SK-N-SH treated with all-trans-retinoic acid at 6 μM for 48 hours (cell line): Measurements from ENCODE around the gene DIABLO.
"Not testable (repeated sequence)": the region's sequence is repeated elsewhere in the genome, so short reads cannot be mapped to it uniquely, and the experiment has no call there.

Source experiments
- ATAC-seq: fragments of 200-7000 bp; cut with Tn5 transposase; 3 replicates; pipeline ENCODE4 v1.9.1; 2020; ENCODE audit warnings: mild to moderate bottlenecking, moderate library complexity
- BACH2 ChIP-seq: fragments of 250-450 bp; sonication (Bioruptor Pico); IDR thresholded peaks from 2 replicates; pipeline ENCODE4 v1.9.0; 2021; ENCODE audit warnings: mild to moderate bottlenecking, borderline replicate concordance
- CREB5 ChIP-seq: fragments of 250-450 bp; sonication (Bioruptor Pico); IDR thresholded peaks from 2 replicates; pipeline ENCODE4 v1.5.1; 2020; ENCODE audit warnings: low read depth, mild to moderate bottlenecking, moderate library complexity
- CSDC2 ChIP-seq: fragments of 250-450 bp; sonication (Bioruptor Pico); IDR thresholded peaks from 2 replicates; pipeline ENCODE4 v1.5.0; 2020; ENCODE audit warnings: mild to moderate bottlenecking, moderate library complexity
- ESRRG ChIP-seq: fragments of 250-450 bp; sonication (Bioruptor Pico); IDR thresholded peaks from 2 replicates; pipeline ENCODE4 v1.6.1; 2021; ENCODE audit warnings: mild to moderate bottlenecking
- GLIS3 ChIP-seq: fragments of 250-450 bp; sonication (Bioruptor Pico); IDR thresholded peaks from 2 replicates; pipeline ENCODE4 v1.5.0; 2020; ENCODE audit warnings: mild to moderate bottlenecking, moderate library complexity
- ISL1 ChIP-seq: fragments of 250-450 bp; sonication (Bioruptor Pico); IDR thresholded peaks from 2 replicates; pipeline ENCODE4 v2.1.2; 2022; ENCODE audit warnings: mild to moderate bottlenecking, moderate library complexity
- PATZ1 ChIP-seq: fragments of 250-450 bp; sonication (Bioruptor Pico); IDR thresholded peaks from 2 replicates; pipeline ENCODE4 v1.8.0; 2020; ENCODE audit warnings: mild to moderate bottlenecking, moderate library complexity, borderline replicate concordance
- PPARA ChIP-seq: fragments of 250-450 bp; sonication (Bioruptor Pico); IDR thresholded peaks from 2 replicates; pipeline ENCODE4 v1.5.0; 2020; ENCODE audit warnings: mild to moderate bottlenecking, borderline replicate concordance
- RARB ChIP-seq: fragments of 250-450 bp; sonication (Bioruptor Pico); IDR thresholded peaks from 2 replicates; pipeline ENCODE4 v1.8.0; 2021; ENCODE audit warnings: mild to moderate bottlenecking, moderate library complexity
- SNAI2 ChIP-seq: fragments of 250-450 bp; sonication (Bioruptor Pico); IDR thresholded peaks from 2 replicates; pipeline ENCODE4 v1.5.0; 2020; ENCODE audit warnings: mild to moderate bottlenecking, moderate library complexity
- TOX ChIP-seq: fragments of 250-450 bp; sonication (Bioruptor Pico); IDR thresholded peaks from 2 replicates; pipeline ENCODE4 v1.8.0; 2021; ENCODE audit warnings: mild to moderate bottlenecking, moderate library complexity, borderline replicate concordance
- ZC3H10 ChIP-seq: fragments of 250-450 bp; sonication (Bioruptor Pico); IDR thresholded peaks from 2 replicates; pipeline ENCODE4 v1.5.1; 2021; ENCODE audit warnings: mild to moderate bottlenecking, moderate library complexity
- ZFP3 ChIP-seq: fragments of 250-450 bp; sonication (Bioruptor Pico); IDR thresholded peaks from 2 replicates; pipeline ENCODE4 v1.5.0; 2020; ENCODE audit warnings: mild to moderate bottlenecking, moderate library complexity
- ZFP30 ChIP-seq: fragments of 450-650 bp; formaldehyde crosslinking; IDR thresholded peaks from 2 replicates; pipeline ENCODE4 v1.5.0; 2022; ENCODE audit warnings: mild to moderate bottlenecking, moderate library complexity
- ZNF70 ChIP-seq: fragments of 450-650 bp; formaldehyde crosslinking; IDR thresholded peaks from 2 replicates; pipeline ENCODE4 v1.5.0; 2020; ENCODE audit warnings: mild to moderate bottlenecking, moderate library complexity
- ZNF8 ChIP-seq: fragments of 450-650 bp; formaldehyde crosslinking; IDR thresholded peaks from 2 replicates; pipeline ENCODE4 v1.5.0; 2020; ENCODE audit warnings: mild to moderate bottlenecking, moderate library complexity
- TF ChIP-seq, protein P1 (sequence below): fragments of 250-450 bp; sonication (Bioruptor Pico); IDR thresholded peaks from 2 replicates; pipeline ENCODE4 v1.5.0; 2020; ENCODE audit warnings: mild to moderate bottlenecking, moderate library complexity
- TF ChIP-seq, protein P2 (sequence below): fragments of 250-450 bp; sonication (Bioruptor Pico); IDR thresholded peaks from 2 replicates; pipeline ENCODE4 v1.5.1; 2021; ENCODE audit warnings: mild to moderate bottlenecking, moderate library complexity
- TF ChIP-seq, protein P3 (sequence below): fragments of 250-450 bp; sonication (Bioruptor Pico); IDR thresholded peaks from 2 replicates; pipeline ENCODE4 v1.8.0; 2021; ENCODE audit warnings: low read depth, mild to moderate bottlenecking, moderate library complexity, borderline replicate concordance

DIABLO gene

GRCh38 chr12:122265886-122266229 is 40.0 kb upstream of the DIABLO start:
- TF ChIP-seq CSDC2 (CRISPR knock-in tag) = no peak
- TF ChIP-seq ZFP3 (CRISPR knock-in tag) = no peak
- TF ChIP-seq ZNF8 (CRISPR knock-in tag) = no peak
- TF ChIP-seq BACH2 (CRISPR knock-in tag) = no peak
- TF ChIP-seq PPARA (CRISPR knock-in tag) = no peak
- no peak for TF ChIP-seq GLIS3
- TF ChIP-seq ISL1 (CRISPR knock-in tag) = no peak
- TF ChIP-seq SNAI2 (CRISPR knock-in tag) = no peak
- TF ChIP-seq ZNF70 (CRISPR knock-in tag) = no peak
- TF ChIP-seq TOX = no peak
- TF ChIP-seq, protein P1, sequence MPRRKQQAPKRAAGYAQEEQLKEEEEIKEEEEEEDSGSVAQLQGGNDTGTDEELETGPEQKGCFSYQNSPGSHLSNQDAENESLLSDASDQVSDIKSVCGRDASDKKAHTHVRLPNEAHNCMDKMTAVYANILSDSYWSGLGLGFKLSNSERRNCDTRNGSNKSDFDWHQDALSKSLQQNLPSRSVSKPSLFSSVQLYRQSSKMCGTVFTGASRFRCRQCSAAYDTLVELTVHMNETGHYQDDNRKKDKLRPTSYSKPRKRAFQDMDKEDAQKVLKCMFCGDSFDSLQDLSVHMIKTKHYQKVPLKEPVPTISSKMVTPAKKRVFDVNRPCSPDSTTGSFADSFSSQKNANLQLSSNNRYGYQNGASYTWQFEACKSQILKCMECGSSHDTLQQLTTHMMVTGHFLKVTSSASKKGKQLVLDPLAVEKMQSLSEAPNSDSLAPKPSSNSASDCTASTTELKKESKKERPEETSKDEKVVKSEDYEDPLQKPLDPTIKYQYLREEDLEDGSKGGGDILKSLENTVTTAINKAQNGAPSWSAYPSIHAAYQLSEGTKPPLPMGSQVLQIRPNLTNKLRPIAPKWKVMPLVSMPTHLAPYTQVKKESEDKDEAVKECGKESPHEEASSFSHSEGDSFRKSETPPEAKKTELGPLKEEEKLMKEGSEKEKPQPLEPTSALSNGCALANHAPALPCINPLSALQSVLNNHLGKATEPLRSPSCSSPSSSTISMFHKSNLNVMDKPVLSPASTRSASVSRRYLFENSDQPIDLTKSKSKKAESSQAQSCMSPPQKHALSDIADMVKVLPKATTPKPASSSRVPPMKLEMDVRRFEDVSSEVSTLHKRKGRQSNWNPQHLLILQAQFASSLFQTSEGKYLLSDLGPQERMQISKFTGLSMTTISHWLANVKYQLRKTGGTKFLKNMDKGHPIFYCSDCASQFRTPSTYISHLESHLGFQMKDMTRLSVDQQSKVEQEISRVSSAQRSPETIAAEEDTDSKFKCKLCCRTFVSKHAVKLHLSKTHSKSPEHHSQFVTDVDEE (CRISPR knock-in tag) = no peak
- no peak for TF ChIP-seq ZC3H10 (CRISPR knock-in tag)
- no peak for TF ChIP-seq CREB5
- TF ChIP-seq, protein P2, sequence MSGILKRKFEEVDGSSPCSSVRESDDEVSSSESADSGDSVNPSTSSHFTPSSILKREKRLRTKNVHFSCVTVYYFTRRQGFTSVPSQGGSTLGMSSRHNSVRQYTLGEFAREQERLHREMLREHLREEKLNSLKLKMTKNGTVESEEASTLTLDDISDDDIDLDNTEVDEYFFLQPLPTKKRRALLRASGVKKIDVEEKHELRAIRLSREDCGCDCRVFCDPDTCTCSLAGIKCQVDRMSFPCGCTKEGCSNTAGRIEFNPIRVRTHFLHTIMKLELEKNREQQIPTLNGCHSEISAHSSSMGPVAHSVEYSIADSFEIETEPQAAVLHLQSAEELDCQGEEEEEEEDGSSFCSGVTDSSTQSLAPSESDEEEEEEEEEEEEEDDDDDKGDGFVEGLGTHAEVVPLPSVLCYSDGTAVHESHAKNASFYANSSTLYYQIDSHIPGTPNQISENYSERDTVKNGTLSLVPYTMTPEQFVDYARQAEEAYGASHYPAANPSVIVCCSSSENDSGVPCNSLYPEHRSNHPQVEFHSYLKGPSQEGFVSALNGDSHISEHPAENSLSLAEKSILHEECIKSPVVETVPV (CRISPR knock-in tag) = no peak
- TF ChIP-seq PATZ1 (CRISPR knock-in tag) = no peak
- TF ChIP-seq ZFP30 (CRISPR knock-in tag) = no peak
- TF ChIP-seq, protein P3, sequence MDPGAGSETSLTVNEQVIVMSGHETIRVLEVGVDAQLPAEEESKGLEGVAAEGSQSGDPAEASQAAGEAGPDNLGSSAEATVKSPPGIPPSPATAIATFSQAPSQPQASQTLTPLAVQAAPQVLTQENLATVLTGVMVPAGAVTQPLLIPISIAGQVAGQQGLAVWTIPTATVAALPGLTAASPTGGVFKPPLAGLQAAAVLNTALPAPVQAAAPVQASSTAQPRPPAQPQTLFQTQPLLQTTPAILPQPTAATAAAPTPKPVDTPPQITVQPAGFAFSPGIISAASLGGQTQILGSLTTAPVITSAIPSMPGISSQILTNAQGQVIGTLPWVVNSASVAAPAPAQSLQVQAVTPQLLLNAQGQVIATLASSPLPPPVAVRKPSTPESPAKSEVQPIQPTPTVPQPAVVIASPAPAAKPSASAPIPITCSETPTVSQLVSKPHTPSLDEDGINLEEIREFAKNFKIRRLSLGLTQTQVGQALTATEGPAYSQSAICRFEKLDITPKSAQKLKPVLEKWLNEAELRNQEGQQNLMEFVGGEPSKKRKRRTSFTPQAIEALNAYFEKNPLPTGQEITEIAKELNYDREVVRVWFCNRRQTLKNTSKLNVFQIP = no peak
- no peak for TF ChIP-seq RARB (CRISPR knock-in tag)
- ATAC-seq = peak; percentile 60

DNA sequence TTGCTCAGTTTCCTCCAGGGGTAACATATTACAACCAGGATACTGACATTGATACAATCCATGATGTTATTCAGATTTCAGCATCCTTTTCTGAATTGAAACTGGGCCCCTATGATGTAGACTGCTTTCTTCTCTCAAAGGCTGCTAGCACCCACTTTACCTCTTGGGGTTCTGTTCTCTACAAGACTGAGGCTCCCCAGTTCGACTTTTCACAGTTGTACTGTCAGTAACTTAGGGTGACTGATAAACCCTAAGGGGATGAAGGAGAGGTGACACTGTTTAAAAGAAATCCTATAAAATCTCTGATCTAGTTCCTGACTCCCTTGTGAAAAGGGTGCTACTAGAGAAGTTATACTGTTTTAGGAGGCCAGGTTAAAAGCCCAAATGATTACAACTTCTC is 39.6 kb upstream of the DIABLO start:
- TF ChIP-seq CREB5 (no peak), CSDC2 (CRISPR knock-in tag) (no peak), ESRRG (no peak), GLIS3 (no peak), PPARA (CRISPR knock-in tag) (no peak), ZC3H10 (CRISPR knock-in tag) (no peak)
- TF ChIP-seq, protein P1 (CRISPR knock-in tag) = no peak
- no peak for ATAC-seq

DNA sequence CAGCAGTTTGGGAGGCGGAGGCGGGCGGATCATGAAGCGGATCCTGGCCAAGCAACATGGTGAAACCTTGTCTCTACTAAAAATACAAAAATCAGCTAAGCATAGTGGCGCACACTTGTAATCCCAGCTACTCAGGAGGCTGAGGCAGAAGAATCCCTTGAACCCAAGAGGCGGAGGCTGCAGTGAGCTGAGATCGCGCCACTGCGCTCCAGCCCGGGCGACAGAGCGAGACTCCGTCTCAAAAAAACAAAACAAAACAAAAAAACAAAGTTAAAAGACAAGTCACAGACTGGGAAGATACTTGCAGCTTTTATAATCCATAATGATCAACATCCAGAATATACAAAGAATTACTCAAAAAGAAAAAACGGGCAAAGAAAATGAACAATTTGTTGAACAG is 34.9 kb upstream of the DIABLO start:
- ATAC-seq = not testable (repeated sequence)

GRCh38 chr12:122258939-122259338 is 33.1 kb upstream of the DIABLO start:
- not testable (repeated sequence) for ATAC-seq

DNA sequence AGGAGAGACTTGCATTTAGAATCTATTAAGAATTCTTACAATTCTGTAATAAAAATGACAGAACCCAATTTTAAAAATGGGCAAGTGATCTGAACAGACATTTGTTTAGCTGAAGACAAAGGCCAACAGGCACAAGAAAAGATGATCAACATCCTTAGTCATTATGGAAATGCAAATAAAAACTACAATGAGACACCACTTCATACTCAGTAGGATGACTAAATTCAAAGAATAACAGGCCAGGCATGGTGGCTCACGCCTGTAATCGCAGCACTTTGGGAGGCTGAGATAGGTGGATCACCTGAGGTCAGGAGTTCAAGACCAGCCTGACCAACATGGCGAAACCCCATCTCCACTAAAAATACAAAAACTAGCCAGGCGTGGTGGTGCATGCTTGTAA is 32.6 kb upstream of the DIABLO start:
- ATAC-seq = not testable (repeated sequence)
